HL-60 (cell line): ENCODE data around the gene RUBCNL.

Source experiments
- CTCF ChIP-seq: IDR thresholded peaks from one replicate; pipeline ENCODE4 v1.5.1; 2011; ENCODE audit warnings: low read length, control low read depth, inconsistent platforms; ENCODE audit not compliant: insufficient read depth
- GABPA ChIP-seq: IDR thresholded peaks from 2 replicates; pipeline ENCODE4 v1.6.1; 2012; ENCODE audit warnings: low read depth
- POLR2AphosphoS5 ChIP-seq: IDR thresholded peaks from 2 replicates; pipeline ENCODE4 v1.6.1; 2012; ENCODE audit warnings: low read depth
- REST ChIP-seq: IDR thresholded peaks from 2 replicates; pipeline ENCODE4 v1.6.1; 2012; ENCODE audit warnings: low read depth; ENCODE audit not compliant: insufficient replicate concordance
- SPI1 ChIP-seq: IDR thresholded peaks from 2 replicates; pipeline ENCODE4 v1.6.1; 2012; ENCODE audit warnings: low read depth, mild to moderate bottlenecking, borderline replicate concordance

- TF ChIP-seq CTCF: no peak
- TF ChIP-seq REST: no peak
- TF ChIP-seq POLR2AphosphoS5: no peak
- TF ChIP-seq GABPA: no peak
- peak; percentile 42; the same call in 1 of the 2 replicates for TF ChIP-seq SPI1
Observed at GRCh38 chr13:46401432-46401831, 14.4 kb upstream of the RUBCNL start.
